ENCODE measurements around the gene DSCAM. TPM values are rescaled to one million over a fixed set of nuclear protein-coding genes. Genes with fewer than 3 reads are reported as not detected.

Gene DSCAM
- total RNA-seq, 1 donor from 2014 or later: not detected

DNA sequence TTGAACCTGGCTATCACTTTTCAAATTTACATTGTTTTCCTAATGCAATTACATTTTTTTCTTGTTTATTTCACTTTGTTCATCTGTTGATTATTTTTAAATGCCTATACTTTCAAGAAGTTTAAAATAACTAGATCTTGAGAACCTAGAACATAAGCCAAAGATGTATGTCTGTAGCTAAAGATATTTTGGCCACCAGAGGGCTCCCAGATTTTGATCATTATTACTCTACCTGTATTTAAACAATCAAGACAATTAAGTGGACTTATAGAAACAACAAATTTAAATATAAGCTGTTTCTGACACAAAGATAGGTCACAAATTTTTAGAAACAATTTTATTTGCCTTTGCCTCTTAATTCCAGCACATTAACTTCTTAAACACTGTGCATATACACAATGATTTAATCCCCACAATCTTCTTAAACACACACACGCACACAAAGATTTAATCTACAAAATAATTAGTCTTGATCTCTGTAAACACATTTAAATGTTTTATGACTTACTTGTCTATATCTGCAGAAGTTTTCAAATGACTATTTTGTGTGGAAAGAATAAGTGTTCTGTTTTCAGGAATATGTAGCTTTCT is 380.0 kb downstream of the DSCAM start:
- TF ChIP-seq, protein P1, sequence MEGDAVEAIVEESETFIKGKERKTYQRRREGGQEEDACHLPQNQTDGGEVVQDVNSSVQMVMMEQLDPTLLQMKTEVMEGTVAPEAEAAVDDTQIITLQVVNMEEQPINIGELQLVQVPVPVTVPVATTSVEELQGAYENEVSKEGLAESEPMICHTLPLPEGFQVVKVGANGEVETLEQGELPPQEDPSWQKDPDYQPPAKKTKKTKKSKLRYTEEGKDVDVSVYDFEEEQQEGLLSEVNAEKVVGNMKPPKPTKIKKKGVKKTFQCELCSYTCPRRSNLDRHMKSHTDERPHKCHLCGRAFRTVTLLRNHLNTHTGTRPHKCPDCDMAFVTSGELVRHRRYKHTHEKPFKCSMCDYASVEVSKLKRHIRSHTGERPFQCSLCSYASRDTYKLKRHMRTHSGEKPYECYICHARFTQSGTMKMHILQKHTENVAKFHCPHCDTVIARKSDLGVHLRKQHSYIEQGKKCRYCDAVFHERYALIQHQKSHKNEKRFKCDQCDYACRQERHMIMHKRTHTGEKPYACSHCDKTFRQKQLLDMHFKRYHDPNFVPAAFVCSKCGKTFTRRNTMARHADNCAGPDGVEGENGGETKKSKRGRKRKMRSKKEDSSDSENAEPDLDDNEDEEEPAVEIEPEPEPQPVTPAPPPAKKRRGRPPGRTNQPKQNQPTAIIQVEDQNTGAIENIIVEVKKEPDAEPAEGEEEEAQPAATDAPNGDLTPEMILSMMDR (IDR thresholded peaks at IDR 0.05): peak; percentile 53
- Mint-ChIP-seq H3K27ac (ENCODE audit: unreplicated experiment) (no peak overlapping the region), H3K4me1 (ENCODE audit: unreplicated experiment) (no peaks in the 10 kb centered on the region), H3K27me3 (ENCODE audit: unreplicated experiment) (no peaks in the 10 kb centered on the region), H3K9me3 (ENCODE audit: unreplicated experiment) (peaks cover 3% of the 10 kb centered on the region), H3K36me3 (ENCODE audit: unreplicated experiment) (no peaks in the 10 kb centered on the region), H3K4me3 (ENCODE audit: unreplicated experiment) (no peak overlapping the region)
- no peak for DNase-seq (ENCODE audit: extremely low spot score, unreplicated experiment)

DNA sequence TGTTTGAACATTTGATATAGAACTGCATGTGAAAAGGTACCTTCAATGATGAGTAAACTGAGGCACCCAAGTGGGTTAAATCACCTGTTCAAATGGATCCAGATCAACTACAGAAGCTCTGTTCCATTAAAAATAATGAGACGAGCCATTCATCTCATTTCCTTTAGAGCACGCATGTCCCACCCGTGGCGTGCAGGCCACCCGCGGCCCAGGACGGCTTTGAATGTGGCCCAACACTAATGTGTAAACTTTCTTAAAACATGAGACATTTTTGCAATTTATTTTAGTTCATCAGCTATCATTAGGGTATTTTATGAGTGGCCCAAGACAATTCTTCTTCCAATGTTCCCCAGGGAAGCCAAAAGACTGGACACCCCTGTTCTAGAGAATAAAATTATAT is 381.6 kb downstream of the DSCAM start:
- Mint-ChIP-seq H3K9me3 (ENCODE audit: unreplicated experiment) (no peaks in the 10 kb centered on the region), H3K36me3 (ENCODE audit: unreplicated experiment) (no peaks in the 10 kb centered on the region), H3K27me3 (ENCODE audit: unreplicated experiment) (no peaks in the 10 kb centered on the region), H3K4me3 (ENCODE audit: unreplicated experiment) (no peak overlapping the region), H3K27ac (ENCODE audit: unreplicated experiment) (no peak overlapping the region), H3K4me1 (ENCODE audit: unreplicated experiment) (no peaks in the 10 kb centered on the region)
- no peak for DNase-seq (ENCODE audit: extremely low spot score, unreplicated experiment)
- TF ChIP-seq, protein P1 (IDR thresholded peaks at IDR 0.05): no peak

DNA sequence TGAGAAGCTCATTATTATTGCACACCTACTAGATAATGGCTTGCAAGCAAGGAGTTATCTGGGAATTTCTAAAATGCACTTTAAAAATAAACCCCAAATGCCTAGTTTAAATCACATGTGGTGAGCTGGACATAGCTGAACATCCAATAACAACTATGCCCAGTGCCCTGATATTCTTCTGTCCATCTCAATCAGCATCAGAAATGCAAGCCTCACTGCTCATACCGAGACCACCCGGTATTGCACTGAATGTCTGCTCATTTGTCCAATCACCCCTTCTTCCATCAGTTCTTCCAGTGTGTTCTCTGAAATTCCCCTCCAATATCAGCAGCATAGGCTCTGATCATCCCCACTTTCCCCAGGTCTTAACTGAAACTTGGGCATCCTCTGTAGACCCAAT is 383.8 kb downstream of the DSCAM start:
- no peak for DNase-seq (ENCODE audit: extremely low spot score, unreplicated experiment)
- no peak overlapping the region for H3K4me3 Mint-ChIP-seq (ENCODE audit: unreplicated experiment)
- H3K36me3 Mint-ChIP-seq (ENCODE audit: unreplicated experiment): no peaks in the 10 kb centered on the region
- no peaks in the 10 kb centered on the region for H3K9me3 Mint-ChIP-seq (ENCODE audit: unreplicated experiment)
- no peak overlapping the region for H3K27ac Mint-ChIP-seq (ENCODE audit: unreplicated experiment)
- no peaks in the 10 kb centered on the region for H3K4me1 Mint-ChIP-seq (ENCODE audit: unreplicated experiment)
- no peaks in the 10 kb centered on the region for H3K27me3 Mint-ChIP-seq (ENCODE audit: unreplicated experiment)
- TF ChIP-seq, protein P1 (IDR thresholded peaks at IDR 0.05): no peak

DNA sequence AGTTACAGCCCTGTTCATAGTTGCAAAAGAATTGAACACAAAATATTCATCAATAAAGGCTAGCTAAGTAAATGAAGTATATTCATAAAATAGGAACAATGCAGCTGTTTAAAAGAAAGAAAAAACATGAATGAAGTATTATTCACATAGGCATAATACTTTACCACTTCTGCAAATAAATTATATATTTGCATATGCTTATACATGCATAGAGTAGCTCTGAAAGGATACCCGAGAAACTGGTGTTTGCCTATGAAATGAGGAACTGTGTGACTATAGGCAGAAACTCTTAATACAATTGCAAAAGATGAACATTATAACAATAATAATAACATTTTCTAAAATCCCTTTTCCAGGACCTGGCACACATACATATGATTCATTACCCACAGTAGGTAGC is 385.9 kb downstream of the DSCAM start:
- Mint-ChIP-seq H3K4me3 (ENCODE audit: unreplicated experiment) (no peak overlapping the region), H3K27me3 (ENCODE audit: unreplicated experiment) (no peaks in the 10 kb centered on the region), H3K36me3 (ENCODE audit: unreplicated experiment) (no peaks in the 10 kb centered on the region), H3K27ac (ENCODE audit: unreplicated experiment) (no peak overlapping the region), H3K4me1 (ENCODE audit: unreplicated experiment) (no peaks in the 10 kb centered on the region), H3K9me3 (ENCODE audit: unreplicated experiment) (no peaks in the 10 kb centered on the region)
- TF ChIP-seq, protein P1 (IDR thresholded peaks at IDR 0.05): no peak
- no peak for DNase-seq (ENCODE audit: extremely low spot score, unreplicated experiment)

DNA sequence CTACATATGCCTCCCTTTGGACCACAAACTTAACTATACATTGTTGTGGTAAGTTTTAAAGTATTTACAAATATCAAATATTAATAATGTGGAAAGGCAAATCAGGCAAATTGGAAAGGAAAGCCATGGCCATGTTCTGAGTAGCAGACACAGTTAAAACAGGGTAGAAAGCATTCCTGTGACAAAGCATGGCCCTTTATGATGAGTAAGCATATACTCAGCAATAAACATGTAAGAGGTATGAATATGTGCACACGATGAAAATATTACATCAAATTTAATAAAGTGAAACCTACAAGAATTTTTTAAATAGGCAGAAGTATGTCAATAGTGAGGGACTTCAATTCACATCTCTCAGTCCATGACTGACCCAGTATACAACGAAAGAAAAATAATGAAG is 389.2 kb downstream of the DSCAM start:
- no peak overlapping the region for H3K27ac Mint-ChIP-seq (ENCODE audit: unreplicated experiment)
- H3K4me3 Mint-ChIP-seq (ENCODE audit: unreplicated experiment): no peak overlapping the region
- no peaks in the 10 kb centered on the region for H3K4me1 Mint-ChIP-seq (ENCODE audit: unreplicated experiment)
- H3K27me3 Mint-ChIP-seq (ENCODE audit: unreplicated experiment): no peaks in the 10 kb centered on the region
- H3K9me3 Mint-ChIP-seq (ENCODE audit: unreplicated experiment): peaks cover 6% of the 10 kb centered on the region
- H3K36me3 Mint-ChIP-seq (ENCODE audit: unreplicated experiment): no peaks in the 10 kb centered on the region
- DNase-seq (ENCODE audit: extremely low spot score, unreplicated experiment): no peak
- TF ChIP-seq, protein P1 (IDR thresholded peaks at IDR 0.05): no peak

Data from osteocyte (in vitro differentiated cells).